Fibroblast of lung (primary cell): ENCODE measurements around the gene SCYGR3. TPM values are rescaled to one million over a fixed set of nuclear protein-coding genes. Genes with fewer than 3 reads are reported as not detected.

Experiments used
- DNase-seq, 2 donors: peaks; one replicate each; pipeline versions ENCODE4 v3.0.0 to v3.0.0-alpha.2; 2010; ENCODE audit warnings: low read depth in 2 of 2
- H2AFZ ChIP-seq: 2 replicates; pipeline ENCODE4 v1.5.1; 2012; ENCODE audit warnings: low read length, control low read depth, inconsistent platforms
- H3K27ac ChIP-seq: 2 replicates; pipeline ENCODE4 v1.5.1; 2011; ENCODE audit warnings: low read length, control low read depth; ENCODE audit not compliant: insufficient read depth
- H3K27me3 ChIP-seq: 2 replicates; pipeline ENCODE4 v1.5.1; 2011; ENCODE audit warnings: mild to moderate bottlenecking, low read length; ENCODE audit not compliant: control insufficient read depth, insufficient read depth
- H3K36me3 ChIP-seq: 2 replicates; pipeline ENCODE4 v1.5.1; 2011; ENCODE audit warnings: low read length; ENCODE audit not compliant: control insufficient read depth, insufficient read depth
- H3K4me1 ChIP-seq: 2 replicates; pipeline ENCODE4 v1.5.1; 2011; ENCODE audit warnings: low read length; ENCODE audit not compliant: control insufficient read depth, insufficient read depth; ENCODE audit errors: extremely low read depth
- H3K4me2 ChIP-seq: 2 replicates; pipeline ENCODE4 v1.5.1; 2011; ENCODE audit warnings: low read length, control low read depth; ENCODE audit not compliant: insufficient read depth; ENCODE audit errors: extremely low read depth
- H3K4me3 ChIP-seq, 4 experiments: fragments of 200-600 bp in 1 of 4; sonication (generic) in 1 of 4; replicated peaks in 1 of 4; 2 replicates each; pipeline ENCODE4 v1.5.1; 2011 to 2016; ENCODE audit warnings: low read length in 4 of 4, low read depth in 3 of 4, mild to moderate bottlenecking in 3 of 4, control low read depth in 2 of 4, inconsistent platforms in 1 of 4, mixed read lengths in 1 of 4; ENCODE audit not compliant: insufficient read depth in 1 of 4; ENCODE audit errors: control extremely low read depth in 1 of 4
- H3K79me2 ChIP-seq: 2 replicates; pipeline ENCODE4 v1.5.1; 2012; ENCODE audit warnings: mild to moderate bottlenecking, low read length, inconsistent platforms; ENCODE audit not compliant: control insufficient read depth, insufficient read depth
- H3K9ac ChIP-seq: 2 replicates; pipeline ENCODE4 v1.5.1; 2011; ENCODE audit warnings: mild to moderate bottlenecking, low read length, control low read depth; ENCODE audit not compliant: insufficient read depth
- H3K9me3 ChIP-seq: 2 replicates; pipeline ENCODE4 v1.5.1; 2012; ENCODE audit warnings: low read depth, low read length; ENCODE audit not compliant: control insufficient read depth, insufficient read depth
- H4K20me1 ChIP-seq: 2 replicates; pipeline ENCODE4 v1.5.1; 2011; ENCODE audit warnings: low read length; ENCODE audit not compliant: control insufficient read depth, insufficient read depth; ENCODE audit errors: extremely low read depth
- CTCF ChIP-seq, 2 donors: IDR thresholded peaks in 1 of 2; conservative IDR thresholded peaks in 1 of 2; 1 replicate in 1 of 2; 2 replicates in 1 of 2; pipeline ENCODE4 v1.5.1; 2011 to 2012; ENCODE audit warnings: low read length in 2 of 2, control low read depth in 1 of 2, inconsistent platforms in 1 of 2, low read depth in 1 of 2, mild to moderate bottlenecking in 1 of 2
- EZH2 ChIP-seq: IDR thresholded peaks from 2 replicates; pipeline ENCODE4 v1.5.1; 2012; ENCODE audit warnings: low read length, control low read depth, mild to moderate bottlenecking; ENCODE audit errors: missing control alignments
- polyA plus RNA-seq, 2 donors: library from polyadenylated mRNA; depleted of rRNA in 1 of 2; stranded (reverse) in 1 of 2; unstranded in 1 of 2; fragments of >200 nt; gene quantifications; 2 replicates each; pipeline ENCODE4 v1.2.1, GENCODE V29; 2011 to 2012; ENCODE audit warnings: missing spikeins in 1 of 2
- total RNA-seq: library from RNA; depleted of rRNA; stranded (reverse); fragments of >200 nt; gene quantifications from 2 replicates; pipeline ENCODE4 v1.2.1, GENCODE V29; 2014

SCYGR3 gene
- total and polyA plus RNA-seq, 2 donors (not counting 1 experiment from before 2014, with no cell fraction given) = not detected

GRCh38 chr2:227629435-227629834, 14.8 kb upstream of the SCYGR3 start:
- H3K9me3 ChIP-seq = no peaks in the 10 kb centered on the region
- H3K4me2 ChIP-seq = no peak overlapping the region
- no peaks in the 10 kb centered on the region for H3K79me2 ChIP-seq
- no peak overlapping the region for H3K27ac ChIP-seq
- no peaks in the 10 kb centered on the region for H3K27me3 ChIP-seq
- TF ChIP-seq CTCF (conservative IDR thresholded peaks at IDR 0.05 in 1 of 2, IDR thresholded peaks at IDR 0.05 in 1 of 2; ENCODE audit: low read depth in 1 of 2, low read length in 2 of 2) (no peak), EZH2 (no peak)
- H3K4me3 ChIP-seq = no peak overlapping the region
- no peak overlapping the region for H3K9ac ChIP-seq
- DNase-seq = no peak
- H3K36me3 ChIP-seq = no peaks in the 10 kb centered on the region
- no peak overlapping the region for H2AFZ ChIP-seq
- no peaks in the 10 kb centered on the region for H4K20me1 ChIP-seq
- no peaks in the 10 kb centered on the region for H3K4me1 ChIP-seq

GRCh38 chr2:227627769-227628168, 13.1 kb upstream of the SCYGR3 start:
- no peak overlapping the region for H3K4me3 ChIP-seq
- H3K79me2 ChIP-seq = no peaks in the 10 kb centered on the region
- H2AFZ ChIP-seq = no peak overlapping the region
- H3K4me2 ChIP-seq = no peak overlapping the region
- no peak for DNase-seq
- H3K36me3 ChIP-seq = no peaks in the 10 kb centered on the region
- TF ChIP-seq EZH2 = no peak
- no peak for TF ChIP-seq CTCF (conservative IDR thresholded peaks at IDR 0.05 in 1 of 2, IDR thresholded peaks at IDR 0.05 in 1 of 2; ENCODE audit: low read depth in 1 of 2, low read length in 2 of 2)
- H3K9me3 ChIP-seq = no peaks in the 10 kb centered on the region
- peaks cover 3% of the 10 kb centered on the region for H3K4me1 ChIP-seq
- H4K20me1 ChIP-seq = no peaks in the 10 kb centered on the region
- no peak overlapping the region for H3K9ac ChIP-seq
- H3K27ac ChIP-seq = no peak overlapping the region
- H3K27me3 ChIP-seq = no peaks in the 10 kb centered on the region

GRCh38 chr2:227626580-227627151, 12.0 kb upstream of the SCYGR3 start:
- no peak for DNase-seq
- Histone ChIP-seq H3K4me3 (no peak overlapping the region), H3K9ac (no peak overlapping the region), H2AFZ (no peak overlapping the region), H3K79me2 (no peaks in the 10 kb centered on the region), H3K9me3 (no peaks in the 10 kb centered on the region), H3K36me3 (no peaks in the 10 kb centered on the region), H3K4me2 (no peak overlapping the region), H3K27ac (no peak overlapping the region), H3K4me1 (peaks cover 3% of the 10 kb centered on the region), H4K20me1 (no peaks in the 10 kb centered on the region), H3K27me3 (no peaks in the 10 kb centered on the region)
- no peak for TF ChIP-seq EZH2
- no peak for TF ChIP-seq CTCF (conservative IDR thresholded peaks at IDR 0.05 in 1 of 2, IDR thresholded peaks at IDR 0.05 in 1 of 2; ENCODE audit: low read depth in 1 of 2, low read length in 2 of 2)
